CD14-positive monocyte (primary cell): ENCODE data around the gene NOL12. TPM values are rescaled to one million over a fixed set of nuclear protein-coding genes. Genes with fewer than 3 reads are reported as not detected.
A peak's percentile ranks its signal among the peaks of the same experiment; 100 is the strongest.

Experiments
- DNase-seq, 3 donors: peaks; one replicate each; pipeline ENCODE4 v3.0.0-alpha.2; 2011 to 2022
- H2AFZ ChIP-seq: 2 replicates; pipeline ENCODE4 v1.6.0; 2012; ENCODE audit warnings: mild to moderate bottlenecking, low read depth, low read length, inconsistent platforms; ENCODE audit not compliant: insufficient read depth, poor library complexity, severe bottlenecking
- H3K27ac ChIP-seq, 2 donors: 1 replicate in 1 of 2; 2 replicates in 1 of 2; pipeline ENCODE4 v1.5.1; 2012 to 2013; ENCODE audit warnings: low read length in 2 of 2, control low read depth in 1 of 2, inconsistent platforms in 1 of 2, low read depth in 1 of 2, mild to moderate bottlenecking in 1 of 2
- H3K27me3 ChIP-seq, 2 donors: one replicate each; pipeline versions ENCODE4 v1.6.0 to v1.6.1; 2011 to 2013; ENCODE audit warnings: low read length in 2 of 2; ENCODE audit not compliant: control insufficient read depth in 2 of 2, insufficient read depth in 2 of 2
- H3K36me3 ChIP-seq, 2 donors: replicated peaks in 1 of 2; 1 replicate in 1 of 2; 2 replicates in 1 of 2; pipeline versions ENCODE4 v1.5.1 to v1.6.1; 2012 to 2013; ENCODE audit warnings: low read length in 2 of 2, control low read depth in 1 of 2, inconsistent platforms in 1 of 2, mild to moderate bottlenecking in 1 of 2; ENCODE audit not compliant: insufficient read depth in 2 of 2, control insufficient read depth in 1 of 2
- H3K4me1 ChIP-seq, 2 donors: 1 replicate in 1 of 2; 2 replicates in 1 of 2; pipeline versions ENCODE4 v1.5.1 to v1.6.1; 2012 to 2013; ENCODE audit warnings: low read length in 2 of 2, control low read depth in 1 of 2, inconsistent platforms in 1 of 2, mild to moderate bottlenecking in 1 of 2, moderate library complexity in 1 of 2; ENCODE audit not compliant: insufficient read depth in 2 of 2, control insufficient read depth in 1 of 2
- H3K4me2 ChIP-seq: replicated peaks from 2 replicates; pipeline ENCODE3; 2012; ENCODE audit warnings: low read length, moderate library complexity, mild to moderate bottlenecking; ENCODE audit not compliant: poor library complexity, severe bottlenecking; ENCODE audit errors: extremely low read depth
- H3K4me3 ChIP-seq, 3 experiments: fragments of 200-600 bp in 1 of 3; sonication (generic) in 1 of 3; replicated peaks in 1 of 3; 1 replicate in 2 of 3; 2 replicates in 1 of 3; pipeline ENCODE4 v1.5.1; 2011 to 2013; ENCODE audit warnings: low read length in 3 of 3, mild to moderate bottlenecking in 3 of 3, control low read depth in 2 of 3, low read depth in 2 of 3, inconsistent platforms in 1 of 3, moderate library complexity in 1 of 3
- H3K79me2 ChIP-seq: 2 replicates; pipeline ENCODE4 v1.6.0; 2012; ENCODE audit warnings: mild to moderate bottlenecking, control low read depth, inconsistent platforms, low read length, moderate library complexity; ENCODE audit not compliant: insufficient read depth
- H3K9ac ChIP-seq: 2 replicates; pipeline ENCODE4 v1.6.0; 2017; ENCODE audit warnings: low read length, mild to moderate bottlenecking; ENCODE audit not compliant: insufficient read depth, poor library complexity, severe bottlenecking
- H3K9me3 ChIP-seq, 2 donors: replicated peaks in 1 of 2; 1 replicate in 1 of 2; 2 replicates in 1 of 2; pipeline versions ENCODE4 v1.5.1 to v1.6.1; 2012 to 2013; ENCODE audit warnings: low read length in 2 of 2, control low read depth in 1 of 2; ENCODE audit not compliant: control insufficient read depth in 1 of 2, insufficient read depth in 1 of 2
- H4K20me1 ChIP-seq: 2 replicates; pipeline ENCODE4 v1.6.0; 2012; ENCODE audit warnings: mild to moderate bottlenecking, low read length, control low read depth, moderate library complexity; ENCODE audit not compliant: insufficient read depth
- H3K27ac Mint-ChIP-seq, 7 donors: one replicate each; pipeline ENCODE4 v1.8.0; 2020; ENCODE audit warnings: mild to moderate bottlenecking in 7 of 7, mixed read lengths in 7 of 7, moderate library complexity in 6 of 7, inconsistent platforms in 2 of 7
- H3K27me3 Mint-ChIP-seq, 3 donors: one replicate each; pipeline ENCODE4 v1.8.0; 2021 to 2022; ENCODE audit warnings: low read depth in 3 of 3, mild to moderate bottlenecking in 3 of 3, mixed read lengths in 3 of 3, moderate library complexity in 3 of 3, inconsistent platforms in 1 of 3
- H3K36me3 Mint-ChIP-seq, 2 donors: one replicate each; pipeline ENCODE4 v1.8.0; 2020; ENCODE audit warnings: mixed read lengths in 2 of 2, inconsistent platforms in 1 of 2, mild to moderate bottlenecking in 1 of 2
- H3K4me1 Mint-ChIP-seq: one replicate; pipeline ENCODE4 v1.8.0; 2020; ENCODE audit warnings: mild to moderate bottlenecking, mixed read lengths
- H3K4me3 Mint-ChIP-seq, 2 donors: one replicate each; pipeline ENCODE4 v1.8.0; 2020; ENCODE audit warnings: mild to moderate bottlenecking in 2 of 2, mixed read lengths in 2 of 2, moderate library complexity in 1 of 2
- H3K9me3 Mint-ChIP-seq, 7 donors: one replicate each; pipeline ENCODE4 v1.8.0; 2020 to 2022; ENCODE audit warnings: mixed read lengths in 7 of 7, mild to moderate bottlenecking in 6 of 7, moderate library complexity in 6 of 7, inconsistent platforms in 2 of 7
- CTCF ChIP-seq: fragments of 200-600 bp; IDR thresholded peaks from one replicate; pipeline ENCODE4 v1.8.0; 2022; ENCODE audit warnings: antibody characterized with exemption, mild to moderate bottlenecking
- WGBS: methylation state at CpG from one replicate; pipeline ENCODE4 v1.1.5; 2013; ENCODE audit warnings: missing lambda C conversion rate; ENCODE audit not compliant: insufficient coverage; 5-methylcytosine and 5-hydroxymethylcytosine counted together
- intact Hi-C, 2 donors: fragments of 100-400 bp; cut with micrococcal nuclease; formaldehyde crosslinking; loops; one replicate each; pipeline versions ENCODE4 v1.15.0 to v1.15.1; 2023
- polyA plus RNA-seq, 3 donors: library from polyadenylated mRNA; depleted of rRNA in 1 of 3; unstranded in 2 of 3; stranded (reverse) in 1 of 3; fragments of 300-500 nt in 2 of 3; fragments of >200 nt in 1 of 3; fragmentation: Illumina TruSeq in 2 of 3; gene quantifications; 1 replicate in 2 of 3; 2 replicates in 1 of 3; pipeline ENCODE4 v1.2.3, GENCODE V29; 2012 to 2021

The NOL12 gene
- polyA plus RNA-seq, 3 donors = 47.3 to 52.0 (median 49.2) TPM

- H3K9ac ChIP-seq = peak overlapping the region; percentile 88
- intact Hi-C loops = loop anchor here in 1 of 2 donors (2.0 to 10.0 kb wide), 4 partner anchors 17 to 169 kb away; partner anchors contain the start of genes ANKRD54, EIF3L, GGA1 and PDXP
- no peaks in the 10 kb centered on the region for H3K9me3 ChIP-seq
- H3K27me3 ChIP-seq = no peaks in the 10 kb centered on the region
- Mint-ChIP-seq H3K27ac (peak overlapping the region; percentile 91 to 99 (median 95)), H3K36me3 (peaks cover 13 to 33% of the 10 kb centered on the region in 2 donors), H3K9me3 (no peaks in the 10 kb centered on the region), H3K4me3 (peak overlapping the region; percentile 78 to 96), H3K4me1 (peaks cover 48% of the 10 kb centered on the region), H3K27me3 (peaks cover 0 to 2% (median 2%) of the 10 kb centered on the region in 3 donors)
- peaks cover 55% of the 10 kb centered on the region for H3K79me2 ChIP-seq
- peak in 2 of 3 donors; percentile 23 to 40 for DNase-seq
- peak overlapping the region; percentile 80 to 91 for H3K27ac ChIP-seq
- H3K4me3 ChIP-seq = peak overlapping the region; percentile 62 to 98 (median 76)
- H3K4me1 ChIP-seq = peaks cover 62 to 72% of the 10 kb centered on the region in 2 donors
- H3K4me2 ChIP-seq = peak overlapping the region; percentile 100
- no peak for TF ChIP-seq CTCF
- peaks cover 48% of the 10 kb centered on the region for H4K20me1 ChIP-seq
- 3% methylated on average over 6 of the region's 17 CpGs for WGBS
- H2AFZ ChIP-seq = peak overlapping the region; percentile 41
- H3K36me3 ChIP-seq = peaks cover 18 to 22% of the 10 kb centered on the region in 2 donors
These were observed 10.0 kb upstream of the NOL12 start for GRCh38 chr22:37675930-37676735.

- Histone ChIP-seq H3K4me3 (peak overlapping the region; percentile 62 to 98 (median 76)), H4K20me1 (peaks cover 52% of the 10 kb centered on the region), H3K27me3 (no peaks in the 10 kb centered on the region), H3K4me1 (peaks cover 68 to 77% of the 10 kb centered on the region in 2 donors), H3K79me2 (peaks cover 55% of the 10 kb centered on the region), H3K36me3 (peaks cover 18 to 22% of the 10 kb centered on the region in 2 donors), H2AFZ (peak overlapping the region; percentile 65), H3K9ac (peak overlapping the region; percentile 88), H3K9me3 (no peaks in the 10 kb centered on the region), H3K4me2 (peak overlapping the region; percentile 100), H3K27ac (peak overlapping the region; percentile 80 to 91)
- intact Hi-C loops = loop anchor here in 1 of 2 donors (2.0 to 10.0 kb wide), 4 partner anchors 18 to 168 kb away; partner anchors contain the start of genes ANKRD54, EIF3L, GGA1 and PDXP
- peak; percentile 92 to 95 (median 94) for DNase-seq
- Mint-ChIP-seq H3K36me3 (peaks cover 13 to 33% of the 10 kb centered on the region in 2 donors), H3K4me3 (peak overlapping the region; percentile 78 to 96), H3K4me1 (peaks cover 53% of the 10 kb centered on the region), H3K27me3 (peaks cover 0 to 2% (median 0%) of the 10 kb centered on the region in 3 donors), H3K9me3 (no peaks in the 10 kb centered on the region), H3K27ac (peak overlapping the region; percentile 91 to 99 (median 95))
- under 1% methylated on average over 26 of the region's 42 CpGs for WGBS
- no peak for TF ChIP-seq CTCF
These were observed 9.2 kb upstream of the NOL12 start for GRCh38 chr22:37676736-37677492.
